GM20431 (cell line): ENCODE results near the gene KIAA1586.
"Not testable (repeated sequence)": the region's sequence is repeated elsewhere in the genome, so short reads cannot be mapped to it uniquely, and the experiment has no call there.

Experiments
- in situ Hi-C: fragments of 300-500 bp; cut with MseI, MboI; formaldehyde crosslinking; loops from one replicate; pipeline ENCODE4 v1.15.0; 2020; ENCODE audit warnings: low sequenced_read_pairs; ENCODE audit not compliant: unreplicated experiment

KIAA1586 gene

GRCh38 chr6:57040011-57040410, 6.5 kb upstream of the KIAA1586 start:
- in situ Hi-C loops = no loop called here

- in situ Hi-C loops = not testable (repeated sequence)
Observed at GRCh38 chr6:57044061-57044460, 2.4 kb upstream of the KIAA1586 start.

GRCh38 chr6:57044568-57044967, 1.9 kb upstream of the KIAA1586 start:
- in situ Hi-C loops = no loop called here

GRCh38 chr6:57047257-57047585, 728 bp downstream of the KIAA1586 start:
- in situ Hi-C loops = not testable (repeated sequence)

GRCh38 chr6:57047859-57048258, 1.4 kb downstream of the KIAA1586 start:
- in situ Hi-C loops = not testable (repeated sequence)

GRCh38 chr6:57048577-57048976, 2.1 kb downstream of the KIAA1586 start:
- in situ Hi-C loops = no loop called here

- in situ Hi-C loops = no loop called here
Observed at GRCh38 chr6:57063847-57064246, 17.4 kb downstream of the KIAA1586 start.

GRCh38 chr6:57064809-57065208, 18.3 kb downstream of the KIAA1586 start:
- in situ Hi-C loops = no loop called here

GRCh38 chr6:57068061-57068460, 21.6 kb downstream of the KIAA1586 start:
- in situ Hi-C loops = no loop called here

- in situ Hi-C loops = no loop called here
Observed at GRCh38 chr6:57069228-57069627, 22.7 kb downstream of the KIAA1586 start.

GRCh38 chr6:57069920-57070331, 23.4 kb downstream of the KIAA1586 start:
- in situ Hi-C loops = no loop called here

GRCh38 chr6:57072108-57072507, 25.6 kb downstream of the KIAA1586 start:
- in situ Hi-C loops = no loop called here

GRCh38 chr6:57074383-57074782, 27.9 kb downstream of the KIAA1586 start:
- in situ Hi-C loops = no loop called here

- in situ Hi-C loops = no loop called here
Observed at GRCh38 chr6:57075092-57075491, 28.6 kb downstream of the KIAA1586 start.

- in situ Hi-C loops = no loop called here
Observed at GRCh38 chr6:57078531-57079207, 32.2 kb downstream of the KIAA1586 start.

- in situ Hi-C loops = no loop called here
Observed at GRCh38 chr6:57085471-57085870, 39.0 kb downstream of the KIAA1586 start.

- in situ Hi-C loops = no loop called here
Observed at GRCh38 chr6:57086843-57087242, 40.4 kb downstream of the KIAA1586 start.

- in situ Hi-C loops = no loop called here
Observed at GRCh38 chr6:57087916-57088315, 41.4 kb downstream of the KIAA1586 start.

- in situ Hi-C loops = no loop called here
Observed at GRCh38 chr6:57089265-57089664, 42.8 kb downstream of the KIAA1586 start.

- in situ Hi-C loops = no loop called here
Observed at GRCh38 chr6:57089687-57090457, 43.4 kb downstream of the KIAA1586 start, which contains the start of gene ZNF451. Gene ZNF451, plus strand, starts transcription at chr6:57090188. Its CDS starts 66 bp downstream, at chr6:57090254.

- in situ Hi-C loops = not testable (repeated sequence)
Observed at GRCh38 chr6:57090458-57091067, 44.1 kb downstream of the KIAA1586 start.
